ENCODE results near the gene KCNK17.

KCNK17 gene

GRCh38 chr6:39282774-39283173, 31.4 kb downstream of the KCNK17 start:
- 51 to 67% methylated on average over 2 of the region's 2 CpGs for WGBS, 2 experiments (ENCODE audit: insufficient coverage in 2 of 2)
- Histone ChIP-seq H3K4me1 (ENCODE audit: control insufficient read depth, insufficient read depth, low read length, poor library complexity, severe bottlenecking) (no peaks in the 10 kb centered on the region), H3K36me3 (ENCODE audit: control insufficient read depth, insufficient read depth, low read length) (no peaks in the 10 kb centered on the region), H3K9me3 (ENCODE audit: control insufficient read depth, low read length) (no peaks in the 10 kb centered on the region), H3K4me3 (ENCODE audit: extremely low read depth, insufficient read depth, low read length, poor library complexity, severe bottlenecking) (no peak overlapping the region), H3K27ac (ENCODE audit: low read depth, low read length, severe bottlenecking) (no peak overlapping the region)

- 81 to 89% methylated on average over 7 to 9 of the region's 11 CpGs for WGBS, 2 experiments (ENCODE audit: insufficient coverage in 2 of 2)
- Histone ChIP-seq H3K4me1 (ENCODE audit: control insufficient read depth, insufficient read depth, low read length, poor library complexity, severe bottlenecking) (no peaks in the 10 kb centered on the region), H3K36me3 (ENCODE audit: control insufficient read depth, insufficient read depth, low read length) (no peaks in the 10 kb centered on the region), H3K27ac (ENCODE audit: low read depth, low read length, severe bottlenecking) (no peak overlapping the region), H3K9me3 (ENCODE audit: control insufficient read depth, low read length) (no peaks in the 10 kb centered on the region), H3K4me3 (ENCODE audit: extremely low read depth, insufficient read depth, low read length, poor library complexity, severe bottlenecking) (no peak overlapping the region)
Measured at GRCh38 chr6:39281312-39281980, 32.8 kb downstream of the KCNK17 start.

DNA sequence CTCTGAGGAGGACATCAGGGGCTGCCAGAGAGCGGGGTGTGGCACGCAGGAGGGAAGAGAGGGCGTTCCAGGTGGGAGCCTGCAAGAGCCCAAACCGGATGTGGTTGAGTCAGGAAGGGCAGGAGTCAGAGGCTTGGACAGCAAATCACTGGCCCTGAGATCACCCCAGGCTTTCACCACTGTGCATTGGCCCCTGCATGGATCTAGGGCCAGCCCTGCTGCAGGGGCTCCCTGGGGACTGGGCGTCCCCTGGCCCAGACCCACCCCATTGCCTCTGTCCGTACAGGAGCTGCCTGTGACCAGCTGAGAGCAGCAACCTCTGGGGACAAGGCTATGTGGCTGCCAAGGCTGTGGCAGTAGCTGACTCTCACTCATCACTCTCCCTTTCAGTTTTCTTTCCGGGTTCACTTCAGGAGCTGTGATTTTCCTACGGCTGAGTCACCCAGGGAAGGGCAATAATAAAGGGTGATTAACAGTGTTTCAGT, 33.9 kb downstream of the KCNK17 start:
- H3K4me3 ChIP-seq (ENCODE audit: extremely low read depth, insufficient read depth, low read length, poor library complexity, severe bottlenecking) = no peak overlapping the region
- H3K9me3 ChIP-seq (ENCODE audit: control insufficient read depth, low read length) = no peaks in the 10 kb centered on the region
- no peaks in the 10 kb centered on the region for H3K4me1 ChIP-seq (ENCODE audit: control insufficient read depth, insufficient read depth, low read length, poor library complexity, severe bottlenecking)
- 73 to 81% methylated on average over 3 to 6 of the region's 8 CpGs for WGBS, 2 experiments (ENCODE audit: insufficient coverage in 2 of 2)
- H3K27ac ChIP-seq (ENCODE audit: low read depth, low read length, severe bottlenecking) = no peak overlapping the region
- H3K36me3 ChIP-seq (ENCODE audit: control insufficient read depth, insufficient read depth, low read length) = no peaks in the 10 kb centered on the region

DNA sequence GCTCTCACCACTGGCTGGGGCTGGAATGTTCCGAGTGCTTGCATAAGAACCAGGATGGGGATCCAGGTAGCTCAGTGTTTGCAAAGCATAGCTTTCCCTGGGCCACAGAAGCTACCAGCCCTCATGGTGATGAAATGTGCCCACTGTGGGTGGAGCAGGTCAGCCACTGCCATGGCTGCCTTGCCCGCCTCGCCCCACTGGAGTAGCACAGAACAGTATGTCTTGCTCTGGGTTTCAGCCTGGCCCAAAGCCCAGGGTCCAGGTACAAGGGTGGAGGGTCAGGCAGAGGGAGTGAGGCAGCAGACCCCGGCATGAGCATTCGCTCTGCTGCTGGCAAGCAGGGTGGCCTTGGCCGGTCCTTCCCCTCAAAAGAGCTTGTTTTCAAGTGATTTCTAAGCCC, 34.7 kb downstream of the KCNK17 start:
- H3K4me3 ChIP-seq (ENCODE audit: extremely low read depth, insufficient read depth, low read length, poor library complexity, severe bottlenecking) = no peak overlapping the region
- H3K27ac ChIP-seq (ENCODE audit: low read depth, low read length, severe bottlenecking) = no peak overlapping the region
- 82 to 93% methylated on average over 6 of the region's 6 CpGs for WGBS, 2 experiments (ENCODE audit: insufficient coverage in 2 of 2)

GRCh38 chr6:39276379-39276995, 37.7 kb downstream of the KCNK17 start:
- Histone ChIP-seq H3K4me1 (ENCODE audit: control insufficient read depth, insufficient read depth, low read length, poor library complexity, severe bottlenecking) (no peaks in the 10 kb centered on the region), H3K36me3 (ENCODE audit: control insufficient read depth, insufficient read depth, low read length) (no peaks in the 10 kb centered on the region), H3K27ac (ENCODE audit: low read depth, low read length, severe bottlenecking) (no peak overlapping the region), H3K9me3 (ENCODE audit: control insufficient read depth, low read length) (no peaks in the 10 kb centered on the region), H3K4me3 (ENCODE audit: extremely low read depth, insufficient read depth, low read length, poor library complexity, severe bottlenecking) (no peak overlapping the region)
- WGBS, 2 experiments (ENCODE audit: insufficient coverage in 2 of 2) = no CpG with 5 or more reads among the region's 3 CpGs

More for the DNA sequence above, 34.7 kb downstream of the KCNK17 start:
- Histone ChIP-seq H3K36me3 (ENCODE audit: control insufficient read depth, insufficient read depth, low read length) (no peaks in the 10 kb centered on the region), H3K4me1 (ENCODE audit: control insufficient read depth, insufficient read depth, low read length, poor library complexity, severe bottlenecking) (no peaks in the 10 kb centered on the region), H3K9me3 (ENCODE audit: control insufficient read depth, low read length) (no peaks in the 10 kb centered on the region)

DNA sequence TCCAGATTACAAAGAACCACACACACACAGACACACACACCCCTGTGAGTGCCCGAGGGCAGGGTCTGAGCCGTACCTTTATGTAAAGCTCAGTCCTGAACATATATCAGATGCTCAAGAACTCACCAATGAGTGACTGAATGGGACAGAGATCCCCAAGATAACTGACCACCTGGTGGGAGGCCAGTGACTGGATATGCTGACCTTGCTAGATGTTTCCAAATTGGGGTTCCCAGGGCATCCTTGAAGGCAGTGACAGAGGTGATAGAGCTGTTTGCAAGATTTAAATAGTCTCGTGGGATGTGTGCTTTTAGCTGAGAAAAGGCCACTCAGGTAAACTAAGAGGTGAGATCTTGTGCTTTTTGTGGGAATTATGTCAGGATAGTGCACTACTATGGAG, 39.3 kb downstream of the KCNK17 start:
- 79 to 88% methylated on average over 1 to 3 of the region's 3 CpGs for WGBS, 2 experiments (ENCODE audit: insufficient coverage in 2 of 2)
- Histone ChIP-seq H3K27ac (ENCODE audit: low read depth, low read length, severe bottlenecking) (no peak overlapping the region), H3K4me1 (ENCODE audit: control insufficient read depth, insufficient read depth, low read length, poor library complexity, severe bottlenecking) (no peaks in the 10 kb centered on the region), H3K9me3 (ENCODE audit: control insufficient read depth, low read length) (no peaks in the 10 kb centered on the region), H3K36me3 (ENCODE audit: control insufficient read depth, insufficient read depth, low read length) (no peaks in the 10 kb centered on the region), H3K4me3 (ENCODE audit: extremely low read depth, insufficient read depth, low read length, poor library complexity, severe bottlenecking) (no peak overlapping the region)

DNA sequence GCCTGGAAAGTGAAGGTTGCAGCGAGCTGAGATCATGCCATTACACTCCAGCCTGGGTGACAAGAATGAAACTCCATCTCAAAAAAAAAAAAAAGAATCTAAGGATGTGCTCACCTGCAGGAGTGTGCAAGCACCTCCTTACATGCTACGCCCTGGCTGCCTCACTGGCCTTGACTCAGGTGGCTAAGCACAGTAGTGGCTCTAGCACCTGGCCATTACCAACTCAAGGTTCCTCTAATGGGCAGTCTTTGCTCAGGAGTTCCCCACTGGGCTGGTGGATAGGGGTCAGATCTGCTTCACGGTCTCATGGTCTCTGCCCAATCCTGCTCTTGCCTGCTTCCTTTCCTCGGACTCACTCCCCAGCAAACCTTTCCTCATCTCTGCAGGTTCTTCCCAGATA, 39.7 kb downstream of the KCNK17 start:
- Histone ChIP-seq H3K4me3 (ENCODE audit: extremely low read depth, insufficient read depth, low read length, poor library complexity, severe bottlenecking) (no peak overlapping the region), H3K27ac (ENCODE audit: low read depth, low read length, severe bottlenecking) (no peak overlapping the region), H3K9me3 (ENCODE audit: control insufficient read depth, low read length) (no peaks in the 10 kb centered on the region), H3K36me3 (ENCODE audit: control insufficient read depth, insufficient read depth, low read length) (no peaks in the 10 kb centered on the region), H3K4me1 (ENCODE audit: control insufficient read depth, insufficient read depth, low read length, poor library complexity, severe bottlenecking) (no peaks in the 10 kb centered on the region)
- 63 to 100% methylated on average over 2 to 3 of the region's 4 CpGs for WGBS, 2 experiments (ENCODE audit: insufficient coverage in 2 of 2)

GRCh38 chr6:39273406-39273821, 40.8 kb downstream of the KCNK17 start:
- Histone ChIP-seq H3K4me1 (ENCODE audit: control insufficient read depth, insufficient read depth, low read length, poor library complexity, severe bottlenecking) (peaks cover 5% of the 10 kb centered on the region), H3K4me3 (ENCODE audit: extremely low read depth, insufficient read depth, low read length, poor library complexity, severe bottlenecking) (no peak overlapping the region), H3K36me3 (ENCODE audit: control insufficient read depth, insufficient read depth, low read length) (no peaks in the 10 kb centered on the region), H3K27ac (ENCODE audit: low read depth, low read length, severe bottlenecking) (no peak overlapping the region), H3K9me3 (ENCODE audit: control insufficient read depth, low read length) (no peaks in the 10 kb centered on the region)
- WGBS, 2 experiments (ENCODE audit: insufficient coverage in 2 of 2) = 42 to 51% methylated on average over 5 to 6 of the region's 6 CpGs

GRCh38 chr6:39269961-39270360, 44.3 kb downstream of the KCNK17 start:
- H3K4me1 ChIP-seq (ENCODE audit: control insufficient read depth, insufficient read depth, low read length, poor library complexity, severe bottlenecking) = peaks cover 5% of the 10 kb centered on the region
- no peaks in the 10 kb centered on the region for H3K9me3 ChIP-seq (ENCODE audit: control insufficient read depth, low read length)
- H3K4me3 ChIP-seq (ENCODE audit: extremely low read depth, insufficient read depth, low read length, poor library complexity, severe bottlenecking) = no peak overlapping the region
- no CpG with 5 or more reads among the region's 1 CpG for WGBS, 2 experiments (ENCODE audit: insufficient coverage in 2 of 2)
- no peaks in the 10 kb centered on the region for H3K36me3 ChIP-seq (ENCODE audit: control insufficient read depth, insufficient read depth, low read length)
- H3K27ac ChIP-seq (ENCODE audit: low read depth, low read length, severe bottlenecking) = no peak overlapping the region

GRCh38 chr6:39268721-39269120, 45.5 kb downstream of the KCNK17 start:
- H3K9me3 ChIP-seq (ENCODE audit: control insufficient read depth, low read length) = no peaks in the 10 kb centered on the region
- peaks cover 5% of the 10 kb centered on the region for H3K4me1 ChIP-seq (ENCODE audit: control insufficient read depth, insufficient read depth, low read length, poor library complexity, severe bottlenecking)
- no CpG with 5 or more reads among the region's 3 CpGs for WGBS, 2 experiments (ENCODE audit: insufficient coverage in 2 of 2)
- no peaks in the 10 kb centered on the region for H3K36me3 ChIP-seq (ENCODE audit: control insufficient read depth, insufficient read depth, low read length)
- H3K4me3 ChIP-seq (ENCODE audit: extremely low read depth, insufficient read depth, low read length, poor library complexity, severe bottlenecking) = no peak overlapping the region
- no peak overlapping the region for H3K27ac ChIP-seq (ENCODE audit: low read depth, low read length, severe bottlenecking)

DNA sequence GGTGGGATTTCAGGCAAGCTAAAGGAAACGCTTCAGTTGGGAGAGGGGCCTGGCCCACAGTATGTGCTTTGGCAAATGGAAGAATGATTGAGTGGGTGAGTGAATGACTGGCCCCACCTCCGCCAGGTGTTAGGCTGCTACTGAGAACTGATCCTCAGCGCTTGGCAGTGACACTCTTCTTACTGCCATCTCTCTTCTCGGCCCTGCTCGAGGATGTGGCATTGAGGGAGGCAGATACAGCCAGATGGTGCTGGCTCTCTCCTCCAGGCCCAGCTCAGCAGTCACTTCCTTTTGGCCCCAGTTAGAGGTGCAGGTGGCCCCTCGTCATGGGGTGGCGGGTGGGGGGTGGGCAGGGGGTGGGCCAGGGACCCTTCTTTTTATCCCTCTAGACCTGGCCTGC, 46.0 kb downstream of the KCNK17 start:
- WGBS, 2 experiments (ENCODE audit: insufficient coverage in 2 of 2) = 97 to 100% methylated on average over 1 to 3 of the region's 7 CpGs
- Histone ChIP-seq H3K9me3 (ENCODE audit: control insufficient read depth, low read length) (no peaks in the 10 kb centered on the region), H3K27ac (ENCODE audit: low read depth, low read length, severe bottlenecking) (no peak overlapping the region), H3K4me3 (ENCODE audit: extremely low read depth, insufficient read depth, low read length, poor library complexity, severe bottlenecking) (no peak overlapping the region), H3K36me3 (ENCODE audit: control insufficient read depth, insufficient read depth, low read length) (no peaks in the 10 kb centered on the region), H3K4me1 (ENCODE audit: control insufficient read depth, insufficient read depth, low read length, poor library complexity, severe bottlenecking) (peaks cover 5% of the 10 kb centered on the region)
